Breast epithelium (tissue), 4 donors: ENCODE results near the gene EEF2KMT. TPM values are rescaled to one million over a fixed set of nuclear protein-coding genes. Genes with fewer than 3 reads are reported as not detected.

Experiments used
- DNase-seq, 2 donors: peaks; one replicate each; pipeline ENCODE4 v3.0.0-alpha.2; 2019; ENCODE audit warnings: low spot score in 2 of 2
- H3K27ac ChIP-seq, 2 donors: fragments of 200-600 bp; sonication (generic) in 1 of 2; one replicate each; pipeline ENCODE4 v1.5.1; 2016 to 2019; ENCODE audit warnings: mild to moderate bottlenecking in 1 of 2
- H3K27me3 ChIP-seq, 2 donors: fragments of 200-600 bp; sonication (generic) in 1 of 2; one replicate each; pipeline versions ENCODE4 v1.5.1 to v1.6.0; 2017 to 2019; ENCODE audit warnings: control low read depth in 1 of 2, mild to moderate bottlenecking in 1 of 2
- H3K36me3 ChIP-seq: fragments of 200-600 bp; one replicate; pipeline ENCODE4 v1.5.1; 2019
- H3K4me1 ChIP-seq, 2 donors: fragments of 200-600 bp; sonication (generic); one replicate each; pipeline ENCODE4 v1.5.1; 2016 to 2019; ENCODE audit warnings: control low read depth in 1 of 2
- H3K4me3 ChIP-seq, 3 donors: fragments of 200-600 bp; sonication (generic); 1 replicate in 2 of 3; 2 replicates in 1 of 3; pipeline ENCODE4 v1.5.1; 2016 to 2019; ENCODE audit warnings: mild to moderate bottlenecking in 3 of 3, moderate library complexity in 2 of 3
- H3K9me3 ChIP-seq, 2 donors: fragments of 200-600 bp; sonication (generic) in 1 of 2; one replicate each; pipeline ENCODE4 v1.5.1; 2016 to 2019; ENCODE audit warnings: control low read depth in 1 of 2
- CTCF ChIP-seq, 3 donors: fragments of 450-650 bp; IDR thresholded peaks; one replicate each; pipeline ENCODE4 v1.5.1; 2016 to 2017; ENCODE audit warnings: antibody characterized with exemption in 3 of 3, mild to moderate bottlenecking in 3 of 3, moderate library complexity in 3 of 3
- POLR2A ChIP-seq: fragments of 450-650 bp; IDR thresholded peaks from one replicate; pipeline ENCODE4 v1.6.1; 2016; ENCODE audit warnings: antibody characterized with exemption, mild to moderate bottlenecking, moderate library complexity
- POLR2AphosphoS5 ChIP-seq, 3 donors: sonication (generic); formaldehyde crosslinking; IDR thresholded peaks; one replicate each; pipeline ENCODE4 v1.6.1; 2017; ENCODE audit warnings: antibody characterized with exemption in 3 of 3
- intact Hi-C: fragments of 100-400 bp; cut with DNase I; formaldehyde crosslinking; loops from one replicate; pipeline ENCODE4 v1.15.1; 2023; ENCODE audit warnings: low total_unique reads
- total RNA-seq, 3 donors: library from RNA; depleted of rRNA; stranded (reverse); fragments of >200 nt; gene quantifications; one replicate each; pipeline ENCODE4 v1.1.0, GENCODE V29; 2016

The EEF2KMT gene
- total RNA-seq, 3 donors from 2014 or later: 9.4 to 10.2 (median 10.2) TPM

GRCh38 chr16:5069854-5070253 lies 27.7 kb downstream of the EEF2KMT start:
- Histone ChIP-seq H3K4me3 (no peak overlapping the region), H3K4me1 (peaks cover 0 to 8% of the 10 kb centered on the region in 2 donors), H3K9me3 (no peaks in the 10 kb centered on the region), H3K27me3 (no peaks in the 10 kb centered on the region), H3K36me3 (no peaks in the 10 kb centered on the region), H3K27ac (no peak overlapping the region)
- intact Hi-C loops: no loop called here
- no peak for TF ChIP-seq CTCF (IDR thresholded peaks at IDR 0.05)
- TF ChIP-seq POLR2A: no peak
- no peak for TF ChIP-seq POLR2AphosphoS5 (IDR thresholded peaks at IDR 0.05)
- DNase-seq: no peak

- intact Hi-C loops: no loop called here
- Histone ChIP-seq H3K9me3 (no peaks in the 10 kb centered on the region), H3K4me1 (peaks cover 0 to 8% of the 10 kb centered on the region in 2 donors), H3K4me3 (no peak overlapping the region), H3K36me3 (no peaks in the 10 kb centered on the region), H3K27me3 (no peaks in the 10 kb centered on the region), H3K27ac (no peak overlapping the region)
- TF ChIP-seq POLR2A (no peak), POLR2AphosphoS5 (IDR thresholded peaks at IDR 0.05) (no peak), CTCF (IDR thresholded peaks at IDR 0.05) (no peak)
- no peak for DNase-seq
Observed at GRCh38 chr16:5069048-5069447, 28.5 kb downstream of the EEF2KMT start.

GRCh38 chr16:5066511-5066910 lies 31.1 kb downstream of the EEF2KMT start:
- TF ChIP-seq CTCF (IDR thresholded peaks at IDR 0.05): no peak
- no peak for TF ChIP-seq POLR2AphosphoS5 (IDR thresholded peaks at IDR 0.05)
- no peak for TF ChIP-seq POLR2A
- DNase-seq: no peak
- peaks cover 0 to 7% of the 10 kb centered on the region in 2 donors for H3K4me1 ChIP-seq
- no peaks in the 10 kb centered on the region for H3K9me3 ChIP-seq
- no peak overlapping the region for H3K27ac ChIP-seq
- H3K4me3 ChIP-seq: no peak overlapping the region
- no peaks in the 10 kb centered on the region for H3K36me3 ChIP-seq
- intact Hi-C loops: no loop called here
- H3K27me3 ChIP-seq: no peaks in the 10 kb centered on the region

- intact Hi-C loops: no loop called here
- Histone ChIP-seq H3K36me3 (no peaks in the 10 kb centered on the region), H3K9me3 (no peaks in the 10 kb centered on the region), H3K27ac (peak within 1 kb of the TSS in 1 of 2 donors; percentile 69), H3K4me1 (peaks cover 0 to under 1% of the 10 kb centered on the region in 2 donors), H3K27me3 (no peaks in the 10 kb centered on the region), H3K4me3 (peak within 1 kb of the TSS in 2 of 3 donors; percentile 6 to 15)
- TF ChIP-seq CTCF (IDR thresholded peaks at IDR 0.05) (no peak), POLR2A (no peak), POLR2AphosphoS5 (IDR thresholded peaks at IDR 0.05) (no peak)
- DNase-seq: no peak
Observed at GRCh38 chr16:5065813-5066212, 31.8 kb downstream of the EEF2KMT start, which contains the start of gene C16orf89. TSS of gene C16orf89 (minus strand) at chr16:5065956. CDS start at chr16:5065908, 48 bp downstream.

- peak overlapping the region in 2 of 3 donors; percentile 6 to 15 for H3K4me3 ChIP-seq
- H3K9me3 ChIP-seq: no peaks in the 10 kb centered on the region
- no peak for DNase-seq
- no peaks in the 10 kb centered on the region for H3K36me3 ChIP-seq
- H3K4me1 ChIP-seq: no peaks in the 10 kb centered on the region
- peak overlapping the region in 1 of 2 donors; percentile 69 for H3K27ac ChIP-seq
- TF ChIP-seq POLR2AphosphoS5 (IDR thresholded peaks at IDR 0.05) (no peak), POLR2A (no peak), CTCF (IDR thresholded peaks at IDR 0.05) (no peak)
- no peaks in the 10 kb centered on the region for H3K27me3 ChIP-seq
- intact Hi-C loops: no loop called here
Observed at GRCh38 chr16:5065326-5065725, 32.3 kb downstream of the EEF2KMT start.
